HEK293T (cell line): ENCODE measurements around the gene PRDM11.

Experiments
- CTCF ChIA-PET: fragments of 350-600 bp; formaldehyde crosslinking; extraction: SDS; loops from one replicate; lab custom pipeline; 2021; ENCODE audit warnings: antibody characterized with exemption, inconsistent platforms; lab: Yijun Ruan, JAX
- POLR2A ChIA-PET: fragments of 350-600 bp; formaldehyde crosslinking; extraction: SDS; loops from one replicate; lab custom pipeline; 2020; ENCODE audit warnings: antibody characterized with exemption, inconsistent platforms; lab: Yijun Ruan, JAX
- DNase-seq: peaks from one replicate; pipeline ENCODE4 v3.0.0; 2012; ENCODE audit warnings: mixed read lengths; ENCODE audit errors: extremely low spot score
- ARNT ChIP-seq: fragments of 450-650 bp; IDR thresholded peaks from 2 replicates; pipeline ENCODE4 v1.6.1; 2017; ENCODE audit warnings: mild to moderate bottlenecking
- BHLHE40 ChIP-seq: fragments of 450-650 bp; IDR thresholded peaks from 2 replicates; pipeline ENCODE4 v1.6.1; 2016; ENCODE audit warnings: mild to moderate bottlenecking, moderate library complexity, borderline replicate concordance
- CTBP1 ChIP-seq: fragments of 450-650 bp; IDR thresholded peaks from 2 replicates; pipeline ENCODE4 v1.6.1; 2016; ENCODE audit warnings: borderline replicate concordance
- ELF4 ChIP-seq: fragments of 450-650 bp; IDR thresholded peaks from 2 replicates; pipeline ENCODE4 v1.6.1; 2017; ENCODE audit warnings: antibody characterized with exemption
- FOXA1 ChIP-seq: fragments of 450-650 bp; IDR thresholded peaks from 2 replicates; pipeline ENCODE4 v1.6.1; 2016; ENCODE audit warnings: mild to moderate bottlenecking
- FOXK2 ChIP-seq: fragments of 450-650 bp; IDR thresholded peaks from 2 replicates; pipeline ENCODE4 v1.6.1; 2016; ENCODE audit warnings: mild to moderate bottlenecking
- FOXM1 ChIP-seq: fragments of 450-650 bp; IDR thresholded peaks from 2 replicates; pipeline ENCODE4 v1.6.1; 2017; ENCODE audit warnings: mild to moderate bottlenecking, borderline replicate concordance
- HDGF ChIP-seq: fragments of 450-650 bp; IDR thresholded peaks from 2 replicates; pipeline ENCODE4 v1.6.1; 2017; ENCODE audit warnings: antibody characterized with exemption, borderline replicate concordance
- L3MBTL2 ChIP-seq: fragments of 450-650 bp; conservative IDR thresholded peaks from 2 replicates; pipeline ENCODE4 v1.6.1; 2016; ENCODE audit warnings: mild to moderate bottlenecking
- LEF1 ChIP-seq: fragments of 450-650 bp; IDR thresholded peaks from 2 replicates; pipeline ENCODE4 v1.6.1; 2017; ENCODE audit warnings: mild to moderate bottlenecking, borderline replicate concordance
- NFRKB ChIP-seq: fragments of 450-650 bp; IDR thresholded peaks from 2 replicates; pipeline ENCODE4 v1.6.1; 2016; ENCODE audit warnings: mild to moderate bottlenecking, moderate library complexity
- SP1 ChIP-seq: fragments of 450-650 bp; IDR thresholded peaks from 2 replicates; pipeline ENCODE4 v1.6.1; 2017
- SUZ12 ChIP-seq: fragments of 450-650 bp; IDR thresholded peaks from 2 replicates; pipeline ENCODE4 v1.6.1; 2016; ENCODE audit warnings: mild to moderate bottlenecking
- TARDBP ChIP-seq: fragments of 450-650 bp; IDR thresholded peaks from 2 replicates; pipeline ENCODE4 v1.6.1; 2016
- ZNF384 ChIP-seq: fragments of 450-650 bp; IDR thresholded peaks from 2 replicates; pipeline ENCODE4 v1.6.1; 2016
- TF ChIP-seq, protein P1 (sequence below): fragments of 450-650 bp; IDR thresholded peaks from 2 replicates; pipeline ENCODE4 v1.6.1; 2016

The PRDM11 gene

DNA sequence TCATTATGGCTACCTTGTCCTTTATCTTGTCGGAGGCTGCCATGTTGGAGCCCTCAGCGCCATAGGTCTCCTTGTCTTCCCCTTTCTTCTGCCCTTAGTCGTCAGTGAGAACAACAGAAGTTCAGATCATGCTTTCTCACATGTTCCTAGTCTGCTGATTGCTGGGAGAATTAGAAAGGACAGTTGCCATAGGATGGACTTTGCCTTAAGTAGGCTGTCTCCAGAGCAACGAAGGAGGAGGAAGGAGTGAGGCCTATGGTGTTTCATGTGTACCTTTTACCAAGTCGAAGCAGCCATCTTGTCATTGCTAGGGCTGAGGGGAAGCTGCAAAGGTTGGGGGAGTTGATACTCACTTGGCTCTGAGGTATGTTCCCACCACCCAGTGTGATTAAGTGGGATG lies 77.1 kb downstream of the PRDM11 start:
- ChIA-PET POLR2A (no interaction called here), CTCF (no interaction called here)
- no peak for TF ChIP-seq FOXK2
- TF ChIP-seq, protein P1, sequence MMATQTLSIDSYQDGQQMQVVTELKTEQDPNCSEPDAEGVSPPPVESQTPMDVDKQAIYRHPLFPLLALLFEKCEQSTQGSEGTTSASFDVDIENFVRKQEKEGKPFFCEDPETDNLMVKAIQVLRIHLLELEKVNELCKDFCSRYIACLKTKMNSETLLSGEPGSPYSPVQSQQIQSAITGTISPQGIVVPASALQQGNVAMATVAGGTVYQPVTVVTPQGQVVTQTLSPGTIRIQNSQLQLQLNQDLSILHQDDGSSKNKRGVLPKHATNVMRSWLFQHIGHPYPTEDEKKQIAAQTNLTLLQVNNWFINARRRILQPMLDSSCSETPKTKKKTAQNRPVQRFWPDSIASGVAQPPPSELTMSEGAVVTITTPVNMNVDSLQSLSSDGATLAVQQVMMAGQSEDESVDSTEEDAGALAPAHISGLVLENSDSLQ, result no peak
- TF ChIP-seq CTBP1, result no peak
- no peak for TF ChIP-seq BHLHE40
- no peak for TF ChIP-seq SP1
- TF ChIP-seq HDGF, result no peak
- TF ChIP-seq LEF1, result no peak
- TF ChIP-seq TARDBP, result no peak
- no peak for TF ChIP-seq L3MBTL2
- no peak for TF ChIP-seq SUZ12
- no peak for TF ChIP-seq ZNF384
- TF ChIP-seq ARNT, result no peak
- no peak for TF ChIP-seq NFRKB
- DNase-seq, result no peak

DNA sequence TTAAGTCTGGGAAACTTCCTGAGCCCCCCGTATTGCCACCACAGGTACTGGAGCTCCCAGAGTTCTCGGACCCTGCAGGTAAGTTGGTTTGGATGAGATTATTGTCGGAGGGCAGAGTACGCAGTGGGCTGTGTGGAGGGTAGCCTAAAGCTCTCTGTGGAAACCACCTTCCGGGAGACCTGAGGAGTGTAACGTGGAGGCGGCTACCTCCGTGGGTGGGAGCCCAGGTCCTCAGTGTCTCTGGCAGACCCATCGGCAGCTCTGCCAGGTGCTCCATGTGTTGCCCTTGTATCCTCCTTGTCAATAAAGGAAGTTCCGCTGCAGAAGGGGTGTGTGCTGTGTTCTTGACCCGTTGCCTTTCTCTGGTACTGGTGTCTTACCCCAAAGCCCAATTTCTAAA lies 78.3 kb downstream of the PRDM11 start:
- ChIA-PET CTCF (no interaction called here), POLR2A (no interaction called here)
- TF ChIP-seq ELF4 (no peak), SP1 (no peak), FOXA1 (no peak), TARDBP (no peak)
- TF ChIP-seq, protein P1, result no peak
- no peak for DNase-seq

- POLR2A ChIA-PET, result no interaction called here
- CTCF ChIA-PET, result no interaction called here
- TF ChIP-seq BHLHE40 (no peak), FOXM1 (no peak), ELF4 (no peak), NFRKB (no peak), LEF1 (no peak), FOXA1 (no peak)
- TF ChIP-seq, protein P1, result no peak
- no peak for DNase-seq
Observed at GRCh38 chr11:45225277-45225676, 78.8 kb downstream of the PRDM11 start.

DNA sequence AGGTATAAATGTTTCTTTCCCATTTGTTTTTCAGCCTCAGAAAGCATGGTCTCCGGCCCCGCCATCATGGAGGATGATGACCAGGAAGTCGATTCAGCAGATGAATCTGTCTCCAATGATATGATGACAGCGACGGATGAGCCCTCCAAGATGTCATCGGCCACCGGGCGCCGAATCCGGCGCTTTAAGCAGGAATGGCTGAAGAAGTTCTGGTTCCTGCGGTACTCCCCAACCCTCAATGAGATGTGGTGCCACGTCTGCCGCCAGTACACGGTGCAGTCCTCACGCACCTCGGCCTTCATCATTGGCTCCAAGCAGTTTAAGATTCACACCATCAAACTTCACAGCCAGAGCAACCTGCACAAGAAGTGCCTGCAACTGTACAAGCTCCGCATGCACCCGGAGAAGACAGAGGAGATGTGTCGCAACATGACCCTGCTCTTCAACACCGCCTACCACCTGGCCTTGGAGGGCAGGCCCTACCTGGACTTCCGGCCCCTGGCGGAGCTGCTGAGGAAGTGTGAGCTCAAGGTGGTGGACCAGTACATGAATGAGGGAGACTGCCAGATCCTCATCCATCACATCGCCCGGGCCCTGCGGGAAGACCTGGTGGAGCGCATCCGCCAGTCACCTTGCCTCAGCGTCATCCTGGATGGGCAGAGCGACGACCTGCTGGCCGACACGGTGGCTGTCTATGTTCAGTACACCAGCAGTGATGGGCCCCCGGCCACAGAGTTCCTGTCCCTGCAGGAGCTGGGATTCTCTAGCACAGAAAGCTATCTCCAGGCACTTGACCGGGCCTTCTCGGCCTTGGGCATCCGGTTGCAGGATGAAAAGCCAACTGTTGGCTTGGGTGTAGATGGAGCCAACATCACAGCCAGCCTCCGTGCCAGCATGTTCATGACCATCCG lies 79.8 kb downstream of the PRDM11 start:
- POLR2A ChIA-PET, result no interaction called here
- no peak for DNase-seq
- TF ChIP-seq LEF1, result no peak
- no peak for TF ChIP-seq TARDBP
- TF ChIP-seq BHLHE40, result no peak
- no peak for TF ChIP-seq NFRKB
- CTCF ChIA-PET, result no interaction called here

DNA sequence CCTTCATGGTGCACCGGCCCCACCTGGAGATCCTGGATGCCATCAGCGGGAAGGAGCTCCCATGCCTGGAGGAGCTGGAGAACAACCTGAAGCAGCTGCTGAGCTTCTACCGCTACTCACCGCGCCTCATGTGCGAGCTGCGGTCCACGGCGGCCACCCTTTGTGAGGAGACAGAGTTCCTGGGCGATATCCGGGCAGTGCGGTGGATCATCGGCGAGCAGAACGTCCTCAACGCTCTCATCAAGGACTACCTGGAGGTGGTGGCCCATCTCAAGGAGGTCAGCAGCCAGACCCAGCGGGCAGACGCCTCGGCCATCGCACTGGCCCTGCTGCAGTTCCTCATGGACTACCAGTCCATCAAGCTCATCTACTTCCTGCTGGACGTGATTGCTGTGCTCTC lies 80.5 kb downstream of the PRDM11 start:
- ChIA-PET CTCF (no interaction called here), POLR2A (no interaction called here)
- TF ChIP-seq, protein P1, result no peak
- no peak for TF ChIP-seq CTBP1
- no peak for TF ChIP-seq NFRKB
- no peak for TF ChIP-seq SP1
- no peak for TF ChIP-seq FOXM1
- TF ChIP-seq ARNT, result no peak
- TF ChIP-seq LEF1, result no peak
- no peak for TF ChIP-seq ELF4
- TF ChIP-seq SUZ12, result no peak
- no peak for TF ChIP-seq L3MBTL2
- TF ChIP-seq ZNF384, result no peak
- TF ChIP-seq FOXA1, result no peak
- no peak for TF ChIP-seq TARDBP
- TF ChIP-seq BHLHE40, result no peak
- TF ChIP-seq HDGF, result no peak
- TF ChIP-seq FOXK2, result no peak
- no peak for DNase-seq

DNA sequence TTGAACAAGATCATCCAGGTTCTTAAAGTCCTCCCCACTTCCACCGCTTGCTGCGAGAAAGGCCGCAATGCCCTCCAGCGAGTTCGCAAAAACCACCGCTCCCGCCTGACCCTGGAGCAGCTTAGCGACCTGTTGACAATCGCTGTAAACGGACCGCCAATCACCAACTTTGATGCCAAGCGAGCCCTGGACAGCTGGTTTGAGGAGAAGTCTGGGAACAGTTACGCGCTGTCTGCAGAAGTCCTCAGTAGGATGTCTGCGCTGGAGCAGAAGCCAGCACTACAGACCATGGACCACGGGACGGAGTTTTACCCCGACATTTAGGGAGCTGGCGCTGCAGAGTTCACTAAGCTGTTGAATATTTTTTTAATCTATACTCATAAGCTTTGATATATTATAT lies 81.4 kb downstream of the PRDM11 start:
- no peak for DNase-seq
- POLR2A ChIA-PET, result no interaction called here
- TF ChIP-seq ARNT, result no peak
- no peak for TF ChIP-seq SP1
- no peak for TF ChIP-seq HDGF
- no peak for TF ChIP-seq ZNF384
- no peak for TF ChIP-seq BHLHE40
- TF ChIP-seq, protein P1, result no peak
- TF ChIP-seq FOXA1, result no peak
- TF ChIP-seq SUZ12, result no peak
- no peak for TF ChIP-seq FOXM1
- TF ChIP-seq L3MBTL2, result no peak
- TF ChIP-seq FOXK2, result no peak
- TF ChIP-seq TARDBP, result no peak
- TF ChIP-seq NFRKB, result no peak
- no peak for TF ChIP-seq ELF4
- no peak for TF ChIP-seq LEF1
- TF ChIP-seq CTBP1, result no peak
- CTCF ChIA-PET, result no interaction called here
